ENCODE results near the gene CES2.
A peak's percentile ranks its signal among the peaks of the same experiment; 100 is the strongest.
"Not testable (repeated sequence)": the region's sequence is repeated elsewhere in the genome, so short reads cannot be mapped to it uniquely, and the experiment has no call there.

Gene CES2

GRCh38 chr16:66935314-66936011, at the start of gene CES2:
Gene CES2 (plus strand): TSS chr16:66935516. CDS start chr16:66935636, 120 bp downstream.
- DNase-seq (ENCODE audit: low read depth, low spot score): peak; percentile 66

- peak; percentile 37 for DNase-seq (ENCODE audit: low read depth, low spot score)
Observed at GRCh38 chr16:66886321-66886720, 49.0 kb upstream of the CES2 start.

GRCh38 chr16:66886914-66887313, 48.4 kb upstream of the CES2 start:
- DNase-seq (ENCODE audit: low read depth, low spot score): peak; percentile 82

GRCh38 chr16:66888647-66889615, 46.4 kb upstream of the CES2 start:
- no peak for DNase-seq (ENCODE audit: low read depth, low spot score)

- DNase-seq (ENCODE audit: low read depth, low spot score): no peak
Observed at GRCh38 chr16:66889622-66890021, 45.7 kb upstream of the CES2 start.

GRCh38 chr16:66890799-66891198, 44.5 kb upstream of the CES2 start:
- DNase-seq (ENCODE audit: low read depth, low spot score): no peak

GRCh38 chr16:66891360-66891759, 44.0 kb upstream of the CES2 start:
- no peak for DNase-seq (ENCODE audit: low read depth, low spot score)

GRCh38 chr16:66891797-66892196, 43.5 kb upstream of the CES2 start:
- no peak for DNase-seq (ENCODE audit: low read depth, low spot score)

GRCh38 chr16:66894055-66894454, 41.3 kb upstream of the CES2 start:
- no peak for DNase-seq (ENCODE audit: low read depth, low spot score)

GRCh38 chr16:66894948-66895688, 40.2 kb upstream of the CES2 start:
- peak; percentile 89 for DNase-seq (ENCODE audit: low read depth, low spot score)

- DNase-seq (ENCODE audit: low read depth, low spot score): no peak
Observed at GRCh38 chr16:66895689-66895979, 39.7 kb upstream of the CES2 start.

- no peak for DNase-seq (ENCODE audit: low read depth, low spot score)
Observed at GRCh38 chr16:66895999-66896398, 39.3 kb upstream of the CES2 start.

- DNase-seq (ENCODE audit: low read depth, low spot score): not testable (repeated sequence)
Observed at GRCh38 chr16:66896682-66897081, 38.6 kb upstream of the CES2 start.

- DNase-seq (ENCODE audit: low read depth, low spot score): peak; percentile 52
Observed at GRCh38 chr16:66898207-66898606, 37.1 kb upstream of the CES2 start.

- no peak for DNase-seq (ENCODE audit: low read depth, low spot score)
Observed at GRCh38 chr16:66898933-66899309, 36.4 kb upstream of the CES2 start.

- no peak for DNase-seq (ENCODE audit: low read depth, low spot score)
Observed at GRCh38 chr16:66899310-66899944, 35.9 kb upstream of the CES2 start.

GRCh38 chr16:66899945-66900710, 35.2 kb upstream of the CES2 start:
- peak; percentile 84 for DNase-seq (ENCODE audit: low read depth, low spot score)

- DNase-seq (ENCODE audit: low read depth, low spot score): no peak
Observed at GRCh38 chr16:66900721-66901441, 34.4 kb upstream of the CES2 start.

GRCh38 chr16:66901626-66902025, 33.7 kb upstream of the CES2 start:
- no peak for DNase-seq (ENCODE audit: low read depth, low spot score)

All from astrocyte of the hippocampus (primary cell).